GM19395 (cell line): ENCODE results near the gene ADIPOQ.
A peak's percentile ranks its signal among the peaks of the same experiment; 100 is the strongest.
"Not testable (repeated sequence)": the region's sequence is repeated elsewhere in the genome, so short reads cannot be mapped to it uniquely, and the experiment has no call there.

ENCODE experiments used
- ATAC-seq: cut with Tn5 transposase; IDR thresholded peaks from one replicate; pipeline ENCODE4 v1.9.1; 2021; ENCODE audit warnings: mild to moderate bottlenecking, moderate library complexity; ENCODE audit not compliant: unreplicated experiment

The ADIPOQ gene

DNA sequence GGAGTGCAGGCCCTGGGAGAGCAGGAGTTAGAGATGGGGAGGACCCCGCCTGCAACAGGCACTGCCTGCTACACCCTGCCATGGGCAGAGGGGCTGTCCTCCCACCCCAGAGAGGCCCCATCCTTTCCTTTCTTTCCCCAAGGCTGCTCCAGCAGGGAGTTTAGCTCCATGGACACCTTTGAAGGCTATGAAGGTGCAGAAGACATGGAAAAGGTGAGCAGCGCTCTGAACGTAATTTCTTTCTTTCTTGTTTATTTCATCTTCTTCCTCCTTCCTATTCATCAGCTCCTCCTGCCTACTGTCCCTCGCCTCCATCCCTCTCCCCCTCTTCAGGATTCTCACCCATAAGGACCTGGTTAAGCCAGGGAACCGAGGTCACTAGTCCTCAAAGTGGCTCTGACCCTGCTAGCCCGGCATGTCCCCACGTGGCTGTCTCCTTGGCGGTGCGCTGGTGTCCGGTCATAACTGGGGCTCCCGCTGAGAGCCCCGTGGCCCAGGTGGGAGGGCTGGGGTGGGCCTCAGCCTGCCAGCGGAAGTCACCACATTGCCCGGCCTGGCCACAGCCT lies 16.0 kb upstream of the ADIPOQ start:
- ATAC-seq: no peak

DNA sequence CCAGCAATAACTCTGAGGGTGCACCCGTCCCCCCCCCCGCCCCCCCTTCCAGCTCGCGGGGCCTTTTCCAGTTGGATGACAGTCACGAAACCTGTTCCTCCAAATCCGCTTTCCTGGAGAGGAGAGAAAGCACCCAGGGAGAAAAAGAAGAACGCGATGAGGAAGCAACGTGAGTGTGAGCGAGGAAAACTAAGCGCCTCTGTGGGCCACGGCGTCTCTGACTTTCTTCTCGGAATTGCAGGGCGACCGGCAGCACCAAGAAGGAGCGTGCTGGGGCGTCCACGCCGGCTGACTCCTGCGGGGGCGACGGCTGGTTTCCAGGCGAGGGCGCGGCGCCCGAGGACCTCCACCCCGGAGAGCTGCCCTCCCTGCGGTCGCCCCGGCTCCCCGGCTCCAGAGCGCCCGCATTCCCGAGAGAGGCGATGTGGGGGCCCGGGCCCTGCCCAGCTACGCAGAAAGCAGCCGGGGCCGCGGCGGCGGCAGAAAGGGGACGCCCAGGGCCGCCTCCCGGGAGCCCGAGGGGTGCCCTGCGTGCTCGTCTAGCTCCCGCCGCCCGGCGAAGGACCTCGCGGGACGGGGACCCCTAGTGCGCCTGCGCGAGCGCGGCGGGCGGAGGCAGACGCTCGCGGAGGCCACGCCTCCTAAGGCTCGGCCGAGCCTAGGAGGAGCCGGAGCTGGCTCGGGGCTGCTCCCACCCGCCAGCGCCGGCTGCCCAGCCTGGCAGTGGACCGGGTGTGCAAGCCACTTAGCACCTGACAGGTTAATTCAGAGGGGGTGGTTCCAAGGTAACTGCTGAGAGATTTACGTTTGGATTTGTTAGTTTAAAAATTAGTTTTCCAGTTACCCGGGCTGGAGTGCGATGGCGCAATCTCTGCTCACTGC lies 15.3 kb upstream of the ADIPOQ start:
- peak; percentile 79 for ATAC-seq

DNA sequence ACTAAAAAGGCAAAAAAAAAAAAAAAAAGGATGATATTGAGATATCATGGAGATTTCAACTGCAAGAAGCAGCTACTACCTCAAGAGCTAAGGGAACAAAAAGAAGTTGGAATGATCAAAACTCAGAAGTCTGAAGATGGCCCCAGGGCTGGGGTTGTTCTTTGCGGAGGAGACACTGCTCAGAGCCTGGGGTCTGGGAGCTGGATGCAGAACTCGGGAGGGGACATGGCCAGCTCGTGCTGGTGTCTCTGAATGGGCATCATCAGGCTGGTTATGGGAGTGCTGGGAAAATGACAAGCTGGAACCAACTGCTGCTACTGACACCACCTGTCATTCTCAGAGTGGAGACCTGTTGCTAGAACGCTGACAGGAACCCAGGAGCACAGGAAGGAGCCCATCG lies 14.2 kb upstream of the ADIPOQ start:
- no peak for ATAC-seq

DNA sequence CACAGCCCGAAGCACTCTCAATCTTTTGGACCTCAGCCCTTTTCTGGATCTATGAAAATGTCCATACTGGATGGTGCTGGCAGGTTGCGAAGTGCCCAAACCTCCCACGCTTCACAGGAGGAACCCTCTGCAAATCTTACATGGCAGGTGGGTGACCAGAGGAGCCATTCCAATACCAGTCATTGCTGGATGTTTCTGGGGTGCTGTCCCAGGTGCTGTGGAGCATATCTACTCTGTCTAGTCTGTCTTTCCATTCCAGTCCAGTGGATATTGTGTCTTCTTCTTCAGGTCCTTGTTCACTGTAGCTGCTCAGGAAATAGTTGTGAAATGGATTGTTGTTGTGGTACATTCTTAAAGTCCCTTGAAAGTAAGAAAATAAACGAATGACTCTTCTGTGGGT lies 10.7 kb upstream of the ADIPOQ start:
- no peak for ATAC-seq

DNA sequence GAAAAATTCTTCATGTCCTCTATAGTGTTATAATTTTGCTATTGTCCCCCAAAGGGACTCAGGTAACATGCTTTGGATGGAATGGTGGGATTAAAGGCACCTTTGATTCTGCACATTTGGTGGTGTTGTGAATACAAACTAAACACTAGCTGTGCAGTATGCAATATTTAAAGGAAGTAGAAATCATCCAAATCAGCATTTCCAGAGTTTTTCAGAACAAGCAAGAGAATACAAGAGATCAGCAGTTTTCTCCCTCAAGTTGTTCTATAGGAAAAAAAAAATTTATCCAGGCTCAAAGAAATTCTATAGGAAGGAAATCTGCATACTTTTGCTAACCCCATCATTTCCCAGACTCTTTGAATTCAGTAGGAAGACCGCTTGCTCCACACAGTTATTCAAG lies 10.2 kb upstream of the ADIPOQ start:
- no peak for ATAC-seq

DNA sequence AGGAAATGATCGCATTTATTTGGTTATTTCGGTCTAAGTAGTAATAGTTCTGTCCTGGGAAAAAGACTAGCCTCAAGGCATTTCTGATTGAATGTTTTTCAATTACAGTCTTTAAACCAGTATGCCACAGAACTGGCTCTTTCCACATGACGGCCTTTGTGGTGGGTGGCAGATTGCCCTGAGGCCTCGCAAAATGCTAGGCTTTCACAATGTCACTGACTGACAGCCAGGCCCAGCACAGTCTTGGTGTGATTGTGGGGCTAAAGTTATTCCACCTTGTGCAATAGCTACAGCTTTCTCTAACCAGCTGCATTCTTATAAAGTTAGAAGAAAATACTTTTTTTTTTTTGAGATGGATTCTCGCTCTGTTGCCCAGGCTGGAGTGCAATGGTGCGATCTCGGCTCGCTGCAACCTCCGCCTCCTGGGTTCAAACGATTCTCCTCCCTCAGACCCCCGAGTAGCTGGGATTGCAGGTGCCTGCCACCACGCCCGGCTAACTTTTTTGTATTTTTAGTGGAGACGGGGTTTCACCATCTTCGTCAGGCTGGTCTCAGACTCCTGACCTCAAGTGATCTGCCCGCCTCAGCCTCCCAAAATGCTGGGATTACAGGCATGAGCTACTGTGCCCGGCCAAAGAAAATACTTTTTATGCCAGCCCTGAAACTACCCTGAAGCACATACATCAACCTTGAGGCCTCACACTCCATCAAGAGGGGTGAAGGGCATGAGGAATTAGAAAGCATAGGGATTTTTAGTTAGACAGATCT lies 2.5 kb upstream of the ADIPOQ start:
- ATAC-seq: no peak

DNA sequence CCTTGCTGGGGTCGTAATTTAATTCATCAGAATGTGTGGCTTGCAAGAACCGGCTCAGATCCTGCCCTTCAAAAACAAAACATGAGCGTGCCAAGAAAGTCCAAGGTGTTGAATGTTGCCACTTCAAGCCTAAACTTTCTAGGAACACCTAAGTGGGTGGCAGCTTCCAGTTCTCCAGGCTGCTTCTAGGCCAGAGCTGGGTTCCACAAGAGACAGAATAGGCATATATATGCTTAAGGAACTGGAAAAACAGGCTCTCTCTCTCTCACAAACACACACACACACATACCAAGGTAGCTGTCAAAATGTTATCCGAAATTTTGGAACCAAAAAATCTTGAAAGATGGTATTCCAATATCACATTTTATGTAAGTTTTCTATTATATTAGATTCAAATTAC lies 890 bp upstream of the ADIPOQ start:
- no peak for ATAC-seq

DNA sequence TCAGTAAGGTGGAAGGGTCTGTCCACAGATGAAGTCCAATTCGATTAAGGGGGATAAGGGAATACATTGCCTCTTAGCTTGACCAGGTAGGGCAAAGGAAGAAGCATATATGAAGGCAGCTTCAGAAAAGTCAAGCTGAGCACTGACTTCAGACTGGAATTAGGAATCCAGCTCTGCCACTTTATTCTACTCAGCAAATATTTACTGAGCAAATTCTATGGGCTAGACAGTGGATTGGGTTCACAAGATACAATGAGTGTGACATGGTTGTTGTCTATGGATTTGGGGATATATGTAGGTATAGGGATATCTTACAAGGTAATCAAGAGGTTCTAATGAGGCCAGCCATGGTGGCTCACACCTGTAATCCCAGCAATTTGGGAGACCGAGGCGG lies 526 bp downstream of the ADIPOQ start:
- no peak for ATAC-seq

DNA sequence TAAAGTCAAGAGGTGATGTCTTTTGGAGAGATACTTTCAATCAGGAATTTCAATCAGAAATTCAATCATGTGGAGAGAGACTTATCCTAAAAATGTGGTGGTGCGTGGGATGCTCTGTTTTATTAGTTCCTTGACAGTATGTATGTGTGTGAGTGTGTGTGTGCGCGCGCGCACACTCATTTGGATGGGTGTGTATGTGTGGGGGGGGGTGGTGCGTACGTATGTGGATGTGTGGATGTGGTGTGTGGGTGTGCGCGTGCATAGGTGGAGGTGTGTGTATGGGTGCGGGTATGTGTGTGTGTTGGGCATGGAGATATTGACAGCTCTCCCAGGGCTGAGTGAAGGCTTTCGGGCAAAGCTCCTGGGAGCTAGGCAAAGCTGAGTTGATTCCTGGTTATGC lies 2.4 kb downstream of the ADIPOQ start:
- ATAC-seq: no peak

DNA sequence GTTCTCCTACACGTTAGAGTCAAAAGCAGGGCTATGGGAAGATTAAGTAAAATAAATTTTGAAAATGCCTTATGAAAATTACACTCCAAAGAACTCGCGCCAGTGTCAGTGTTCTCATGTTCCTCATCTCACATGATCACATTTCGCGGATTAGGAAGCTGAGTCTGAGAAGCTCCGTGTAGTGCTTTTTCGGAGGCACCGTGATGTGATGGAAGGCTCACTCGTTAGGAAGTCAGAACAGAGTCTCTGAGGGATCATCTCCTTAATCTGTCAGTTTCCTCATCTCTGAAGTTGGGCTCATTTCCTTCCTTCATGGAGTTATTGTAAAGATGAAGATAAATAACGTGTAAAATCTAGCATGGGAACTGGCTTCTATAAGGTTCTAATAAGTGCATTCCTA lies 3.2 kb downstream of the ADIPOQ start:
- ATAC-seq: no peak

DNA sequence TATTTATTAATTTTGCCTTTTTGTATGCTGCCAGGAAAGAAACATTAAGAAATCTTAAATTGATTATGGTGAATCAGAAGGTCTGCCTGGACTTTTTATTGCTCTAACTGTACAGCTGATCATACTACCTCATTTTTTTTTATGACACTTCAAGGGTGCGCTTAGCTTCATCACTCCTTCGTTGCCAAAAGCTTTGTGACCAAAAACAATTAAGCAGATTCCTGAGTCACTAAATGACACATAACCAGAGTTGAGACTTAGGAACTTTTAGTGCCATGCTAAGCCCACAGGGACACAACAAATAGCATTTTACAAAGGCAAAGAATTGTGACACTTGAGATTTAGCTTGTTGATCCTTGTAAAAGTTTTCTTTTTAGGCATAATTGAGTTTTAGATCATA lies 4.9 kb downstream of the ADIPOQ start:
- no peak for ATAC-seq

DNA sequence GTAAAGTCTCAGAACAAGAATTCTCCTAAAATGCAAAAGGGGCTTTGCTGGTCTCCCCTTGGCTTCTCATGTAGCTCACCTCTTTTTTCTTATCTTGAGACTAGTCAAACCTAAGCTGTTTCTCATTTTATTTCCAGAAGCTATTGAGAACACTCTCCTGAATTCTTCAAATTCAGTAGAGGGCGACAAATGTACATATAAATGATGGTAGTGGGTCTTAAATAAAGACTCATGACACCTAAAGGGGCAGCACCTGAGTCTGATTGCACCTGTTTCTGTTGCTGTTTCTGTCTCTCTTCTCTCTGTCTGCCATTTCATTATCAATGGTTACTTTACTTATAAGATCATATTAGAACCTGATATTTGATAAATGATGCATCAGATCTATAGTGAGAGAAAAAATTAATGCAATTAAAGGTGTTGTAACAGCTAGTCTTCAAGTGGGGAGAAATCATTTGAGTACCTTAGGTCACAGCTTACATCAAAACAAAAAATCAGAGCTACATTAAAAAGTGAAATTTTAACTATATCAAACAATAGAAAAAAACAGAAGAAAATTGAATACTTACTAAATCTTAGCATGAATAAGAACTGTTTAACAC lies 7.0 kb downstream of the ADIPOQ start:
- ATAC-seq: no peak

DNA sequence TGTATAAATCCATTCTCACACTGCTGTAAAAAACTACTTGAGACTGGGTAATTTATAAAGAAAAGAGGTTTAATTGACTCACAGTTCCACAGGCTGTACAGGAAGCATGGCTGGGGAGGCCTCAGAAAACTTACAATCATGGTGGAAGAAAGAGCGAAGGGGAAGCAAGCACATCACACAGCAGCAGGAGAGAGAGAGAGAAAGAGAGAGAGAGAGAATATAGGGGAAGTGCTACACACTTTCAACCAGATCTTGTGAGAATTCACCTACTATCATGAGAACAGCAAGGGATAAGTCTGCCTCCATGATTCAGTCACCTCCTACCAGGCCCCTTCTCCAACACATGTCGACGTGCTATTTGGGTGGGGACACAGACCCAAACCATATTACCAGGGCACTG lies 9.3 kb downstream of the ADIPOQ start:
- not testable (repeated sequence) for ATAC-seq

DNA sequence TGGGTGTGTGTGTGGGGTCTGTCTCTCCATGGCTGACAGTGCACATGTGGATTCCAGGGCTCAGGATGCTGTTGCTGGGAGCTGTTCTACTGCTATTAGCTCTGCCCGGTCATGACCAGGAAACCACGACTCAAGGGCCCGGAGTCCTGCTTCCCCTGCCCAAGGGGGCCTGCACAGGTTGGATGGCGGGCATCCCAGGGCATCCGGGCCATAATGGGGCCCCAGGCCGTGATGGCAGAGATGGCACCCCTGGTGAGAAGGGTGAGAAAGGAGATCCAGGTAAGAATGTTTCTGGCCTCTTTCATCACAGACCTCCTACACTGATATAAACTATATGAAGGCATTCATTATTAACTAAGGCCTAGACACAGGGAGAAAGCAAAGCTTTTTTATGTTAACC lies 10.5 kb downstream of the ADIPOQ start:
- no peak for ATAC-seq

DNA sequence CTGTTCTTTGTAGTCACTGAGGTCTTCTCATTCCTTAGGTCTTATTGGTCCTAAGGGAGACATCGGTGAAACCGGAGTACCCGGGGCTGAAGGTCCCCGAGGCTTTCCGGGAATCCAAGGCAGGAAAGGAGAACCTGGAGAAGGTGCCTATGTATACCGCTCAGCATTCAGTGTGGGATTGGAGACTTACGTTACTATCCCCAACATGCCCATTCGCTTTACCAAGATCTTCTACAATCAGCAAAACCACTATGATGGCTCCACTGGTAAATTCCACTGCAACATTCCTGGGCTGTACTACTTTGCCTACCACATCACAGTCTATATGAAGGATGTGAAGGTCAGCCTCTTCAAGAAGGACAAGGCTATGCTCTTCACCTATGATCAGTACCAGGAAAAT lies 11.6 kb downstream of the ADIPOQ start:
- no peak for ATAC-seq

DNA sequence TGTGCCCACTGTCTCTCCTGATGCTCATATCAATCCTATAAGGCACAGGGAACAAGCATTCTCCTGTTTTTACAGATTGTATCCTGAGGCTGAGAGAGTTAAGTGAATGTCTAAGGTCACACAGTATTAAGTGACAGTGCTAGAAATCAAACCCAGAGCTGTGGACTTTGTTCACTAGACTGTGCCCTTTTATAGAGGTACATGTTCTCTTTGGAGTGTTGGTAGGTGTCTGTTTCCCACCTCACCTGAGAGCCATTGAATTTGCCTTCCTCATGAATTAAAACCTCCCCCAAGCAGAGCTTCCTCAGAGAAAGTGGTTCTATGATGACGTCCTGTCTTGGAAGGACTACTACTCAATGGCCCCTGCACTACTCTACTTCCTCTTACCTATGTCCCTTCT lies 12.4 kb downstream of the ADIPOQ start:
- no peak for ATAC-seq

DNA sequence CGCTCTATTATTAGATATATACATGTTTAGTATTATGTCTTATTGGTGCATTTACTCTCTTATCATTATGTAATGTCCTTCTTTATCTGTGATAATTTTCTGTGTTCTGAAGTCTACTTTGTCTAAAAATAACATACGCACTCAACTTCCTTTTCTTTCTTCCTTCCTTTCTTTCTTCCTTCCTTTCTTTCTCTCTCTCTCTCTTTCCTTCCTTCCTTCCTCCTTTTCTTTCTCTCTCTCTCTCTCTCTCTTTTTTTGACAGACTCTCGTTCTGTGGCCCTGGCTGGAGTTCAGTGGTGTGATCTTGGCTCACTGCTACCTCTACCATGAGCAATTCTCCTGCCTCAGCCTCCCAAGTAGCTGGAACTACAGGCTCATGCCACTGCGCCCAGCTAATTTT lies 15.2 kb downstream of the ADIPOQ start:
- ATAC-seq: no peak

DNA sequence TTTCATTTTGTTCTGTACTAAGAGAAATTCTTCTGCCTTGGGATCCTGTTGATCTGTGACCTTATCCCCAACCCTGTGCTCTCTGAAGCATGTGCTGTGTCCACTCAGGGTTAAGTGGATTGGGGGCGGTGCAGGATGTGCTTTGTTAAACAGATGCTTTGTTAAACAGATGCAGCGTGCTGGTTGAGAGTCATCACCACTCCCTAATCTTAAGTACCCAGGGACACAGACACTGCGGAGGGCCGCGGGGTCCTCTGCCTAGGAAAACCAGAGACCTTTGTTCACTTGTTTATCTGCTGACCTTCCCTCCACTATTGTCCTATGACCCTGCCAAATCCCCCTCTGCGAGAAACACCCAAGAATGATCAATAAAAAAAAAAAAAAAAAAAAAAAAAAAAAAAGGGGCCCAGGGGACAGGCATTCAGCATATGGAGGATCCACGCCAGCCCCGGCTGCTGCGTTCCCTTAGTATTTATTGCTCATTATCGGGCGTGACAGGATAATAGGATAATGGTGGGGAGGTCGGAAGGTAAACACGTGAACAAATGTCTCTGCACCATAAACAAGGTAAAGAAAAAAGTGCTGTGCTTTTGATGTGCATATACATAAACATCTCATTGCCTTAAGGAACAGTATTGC lies 22.8 kb downstream of the ADIPOQ start:
- ATAC-seq: not testable (repeated sequence)

DNA sequence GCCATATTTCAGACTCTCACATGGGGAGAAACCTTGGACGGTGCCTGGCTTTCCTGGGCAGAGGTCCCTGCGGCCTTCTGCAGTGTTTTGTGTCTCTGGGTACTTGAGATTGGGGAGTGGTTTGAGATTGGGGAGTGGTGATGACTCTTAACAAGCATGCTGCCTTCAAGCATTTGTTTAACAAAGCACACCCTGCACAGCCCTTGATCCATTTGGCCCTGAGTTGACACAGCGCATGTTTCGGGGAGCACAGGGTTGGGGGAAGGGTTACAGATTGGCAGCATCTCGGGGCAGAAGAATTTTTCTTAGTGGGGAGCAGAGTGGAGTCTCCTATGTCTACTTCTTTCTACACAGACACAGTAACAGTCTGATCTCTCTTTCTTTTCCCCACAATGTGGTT lies 23.6 kb downstream of the ADIPOQ start:
- ATAC-seq: not testable (repeated sequence)

DNA sequence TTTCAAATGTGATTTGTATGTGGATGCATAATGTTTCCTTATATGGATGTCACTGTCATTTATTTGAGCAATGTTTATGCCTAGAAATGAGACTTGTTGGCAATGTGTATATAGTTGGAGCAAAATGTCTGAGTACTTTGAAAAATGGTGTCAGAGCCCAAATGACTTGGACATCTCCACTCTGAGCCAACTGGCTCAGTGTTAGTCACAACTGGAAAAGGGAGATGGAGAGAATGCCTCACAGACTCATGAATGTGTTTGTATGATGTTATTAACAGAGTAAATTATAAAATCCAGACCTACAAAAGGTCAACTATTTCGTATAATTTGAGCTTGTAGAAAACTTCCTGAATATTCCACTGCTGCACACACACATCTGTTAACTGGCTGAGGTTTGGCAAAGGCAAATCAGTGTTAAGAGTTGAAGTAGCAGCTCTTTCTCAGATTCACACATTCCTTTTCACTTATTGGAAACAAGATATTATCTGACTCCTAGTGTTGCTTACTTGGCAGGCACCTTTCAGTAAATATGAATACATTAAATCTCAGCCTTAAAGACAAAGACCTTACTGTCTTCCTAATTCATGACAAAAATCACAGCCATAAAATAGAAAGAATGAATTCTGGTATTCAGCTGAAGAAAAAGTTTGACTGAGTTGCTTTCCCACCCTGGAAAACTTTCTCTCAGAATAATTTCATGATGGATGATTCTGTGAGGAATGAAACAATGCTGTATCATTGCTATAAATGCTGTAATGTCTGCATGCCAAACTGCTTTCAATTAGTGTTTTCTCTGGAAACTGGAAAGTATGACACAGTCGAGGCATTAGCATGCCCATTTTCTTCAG lies 27.0 kb downstream of the ADIPOQ start:
- ATAC-seq: no peak
